Fibroblast of the aortic adventitia (primary cell): ENCODE data around the gene ZNF783. TPM values are rescaled to one million over a fixed set of nuclear protein-coding genes. Genes with fewer than 3 reads are reported as not detected.
A peak's percentile ranks its signal among the peaks of the same experiment; 100 is the strongest.
"Not testable (repeated sequence)": the region's sequence is repeated elsewhere in the genome, so short reads cannot be mapped to it uniquely, and the experiment has no call there.

ENCODE experiments used
- DNase-seq: peaks from one replicate; pipeline ENCODE4 v3.0.0-alpha.2; 2010; ENCODE audit warnings: low read depth
- H3K4me3 ChIP-seq: 2 replicates; pipeline ENCODE4 v1.5.1; 2011; ENCODE audit warnings: low read depth, mild to moderate bottlenecking, control low read depth, low read length, moderate library complexity
- CTCF ChIP-seq: IDR thresholded peaks from 2 replicates; pipeline ENCODE4 v1.5.1; 2011; ENCODE audit warnings: mild to moderate bottlenecking, low read length, control low read depth, inconsistent platforms; ENCODE audit not compliant: insufficient read depth
- total RNA-seq: library from RNA; depleted of rRNA; stranded (reverse); fragments of >200 nt; gene quantifications from 2 replicates; pipeline ENCODE4 v1.2.3, GENCODE V29; 2012; ENCODE audit warnings: low replicate concordance

Gene ZNF783
- total RNA-seq, 1 donor, result 9.1 TPM

- no peak for TF ChIP-seq CTCF
- H3K4me3 ChIP-seq, result peak overlapping the region; percentile 92
- DNase-seq, result no peak
Observed at GRCh38 chr7:149240637-149241036, 21.4 kb upstream of the ZNF783 start.

- no peak for DNase-seq
- TF ChIP-seq CTCF, result no peak
- H3K4me3 ChIP-seq, result no peak overlapping the region
Observed at GRCh38 chr7:149241696-149242095, 20.3 kb upstream of the ZNF783 start.

GRCh38 chr7:149245244-149245643 is 16.8 kb upstream of the ZNF783 start:
- no peak overlapping the region for H3K4me3 ChIP-seq
- TF ChIP-seq CTCF, result no peak
- no peak for DNase-seq

GRCh38 chr7:149245744-149246143 is 16.3 kb upstream of the ZNF783 start:
- no peak overlapping the region for H3K4me3 ChIP-seq
- DNase-seq, result no peak
- no peak for TF ChIP-seq CTCF

- no peak overlapping the region for H3K4me3 ChIP-seq
- no peak for DNase-seq
- TF ChIP-seq CTCF, result no peak
Observed at GRCh38 chr7:149248777-149249176, 13.2 kb upstream of the ZNF783 start.

GRCh38 chr7:149250151-149250550 is 11.8 kb upstream of the ZNF783 start:
- H3K4me3 ChIP-seq, DNase-seq: not testable (repeated sequence)

GRCh38 chr7:149251518-149251917 is 10.5 kb upstream of the ZNF783 start:
- H3K4me3 ChIP-seq, DNase-seq: not testable (repeated sequence)

- H3K4me3 ChIP-seq, result no peak overlapping the region
- no peak for DNase-seq
- TF ChIP-seq CTCF, result no peak
Observed at GRCh38 chr7:149252378-149252777, 9.6 kb upstream of the ZNF783 start.
